ENCODE results near the gene SMS.
"Not testable (repeated sequence)": the region's sequence is repeated elsewhere in the genome, so short reads cannot be mapped to it uniquely, and the experiment has no call there.

Gene SMS

GRCh38 chrX:21952624-21953023 lies 12.1 kb downstream of the SMS start:
- no peak for DNase-seq

GRCh38 chrX:21953195-21953830 lies 12.8 kb downstream of the SMS start:
- not testable (repeated sequence) for DNase-seq

GRCh38 chrX:21955403-21956189 lies 15.1 kb downstream of the SMS start:
- DNase-seq: no peak

- no peak for DNase-seq
These were observed 16.3 kb downstream of the SMS start for GRCh38 chrX:21956783-21957182.

- DNase-seq: no peak
These were observed 17.7 kb downstream of the SMS start for GRCh38 chrX:21958187-21958586.

GRCh38 chrX:21958916-21959315 lies 18.4 kb downstream of the SMS start:
- DNase-seq: no peak

- no peak for DNase-seq
These were observed 19.0 kb downstream of the SMS start for GRCh38 chrX:21959362-21960051.

- DNase-seq: no peak
These were observed 20.3 kb downstream of the SMS start for GRCh38 chrX:21960569-21961541.

- DNase-seq: no peak
These were observed 21.9 kb downstream of the SMS start for GRCh38 chrX:21962361-21962760.

- no peak for DNase-seq
These were observed 22.8 kb downstream of the SMS start for GRCh38 chrX:21963269-21963668.

GRCh38 chrX:21963731-21964405 lies 23.4 kb downstream of the SMS start:
- DNase-seq: no peak

GRCh38 chrX:21966866-21967265 lies 26.4 kb downstream of the SMS start:
- DNase-seq: no peak

- no peak for DNase-seq
These were observed 27.8 kb downstream of the SMS start for GRCh38 chrX:21968333-21968732.

GRCh38 chrX:21970326-21970725 lies 29.8 kb downstream of the SMS start:
- DNase-seq: no peak

- DNase-seq: no peak
These were observed 31.5 kb downstream of the SMS start for GRCh38 chrX:21972046-21972445.

GRCh38 chrX:21972721-21973120 lies 32.2 kb downstream of the SMS start:
- peak; percentile 34 to 39 for DNase-seq

GRCh38 chrX:21973321-21974010 lies 33.0 kb downstream of the SMS start:
- no peak for DNase-seq

- no peak for DNase-seq
These were observed 33.5 kb downstream of the SMS start for GRCh38 chrX:21974011-21974385.

GRCh38 chrX:21975242-21975641 lies 34.7 kb downstream of the SMS start:
- no peak for DNase-seq

GRCh38 chrX:21975812-21976211 lies 35.3 kb downstream of the SMS start:
- no peak for DNase-seq

- no peak for DNase-seq
These were observed 37.8 kb downstream of the SMS start for GRCh38 chrX:21978346-21978745.

- DNase-seq: no peak
These were observed 41.8 kb downstream of the SMS start for GRCh38 chrX:21982311-21982710.
